Spinal cord (tissue), 10 donors: ENCODE data around the gene LYG2. TPM values are rescaled to one million over a fixed set of nuclear protein-coding genes. Genes with fewer than 3 reads are reported as not detected.
"Not testable (repeated sequence)": the region's sequence is repeated elsewhere in the genome, so short reads cannot be mapped to it uniquely, and the experiment has no call there.

Experiments
- DNase-seq, 6 donors: peaks; one replicate each; pipeline versions ENCODE4 v3.0.0 to v3.0.0-alpha.2; 2013 to 2015; ENCODE audit warnings: low spot score in 6 of 6, low read depth in 4 of 6
- H3K27ac ChIP-seq: one replicate; pipeline ENCODE4 v1.5.1; 2013; ENCODE audit warnings: low read depth, low read length, control low read depth
- H3K27me3 ChIP-seq: one replicate; pipeline ENCODE4 v1.6.1; 2013; ENCODE audit warnings: low read length; ENCODE audit not compliant: control insufficient read depth, insufficient read depth
- H3K36me3 ChIP-seq: one replicate; pipeline ENCODE4 v1.6.1; 2013; ENCODE audit warnings: low read length; ENCODE audit not compliant: control insufficient read depth, insufficient read depth
- H3K4me1 ChIP-seq: one replicate; pipeline ENCODE4 v1.6.1; 2013; ENCODE audit warnings: low read length; ENCODE audit not compliant: control insufficient read depth, insufficient read depth
- H3K4me3 ChIP-seq: one replicate; pipeline ENCODE4 v1.5.1; 2013; ENCODE audit warnings: low read depth, low read length, control low read depth
- H3K9me3 ChIP-seq: one replicate; pipeline ENCODE4 v1.6.1; 2013; ENCODE audit warnings: low read length; ENCODE audit not compliant: control insufficient read depth, insufficient read depth
- WGBS: methylation state at CpG from one replicate; pipeline ENCODE4 v1.1.5; 2013; ENCODE audit warnings: missing lambda C conversion rate; ENCODE audit not compliant: insufficient coverage; 5-methylcytosine and 5-hydroxymethylcytosine counted together
- polyA plus RNA-seq, 2 donors: library from polyadenylated mRNA; unstranded; fragments of 120-200 nt; gene quantifications; one replicate each; pipeline ENCODE4 v1.2.1, GENCODE V29; 2013; ENCODE audit not compliant: insufficient read length in 2 of 2
- small RNA-seq: library from RNA; depleted of rRNA; stranded (forward); fragments of <200 nt; gene quantifications from one replicate; pipeline ENCODE3, GENCODE V24; 2014; ENCODE audit warnings: low replicate concordance
- total RNA-seq, 2 donors: library from RNA; depleted of rRNA in 1 of 2; stranded (reverse); fragments of 120-200 nt in 1 of 2; fragments of >200 nt in 1 of 2; gene quantifications; one replicate each; pipeline versions ENCODE4 v1.2.3 to v1.2.4, GENCODE V29; 2013 to 2014
- donor health status: healthy.

Gene LYG2
- total and polyA plus RNA-seq, 4 donors, result 0.33 to 0.98 TPM; not detected in 2

DNA sequence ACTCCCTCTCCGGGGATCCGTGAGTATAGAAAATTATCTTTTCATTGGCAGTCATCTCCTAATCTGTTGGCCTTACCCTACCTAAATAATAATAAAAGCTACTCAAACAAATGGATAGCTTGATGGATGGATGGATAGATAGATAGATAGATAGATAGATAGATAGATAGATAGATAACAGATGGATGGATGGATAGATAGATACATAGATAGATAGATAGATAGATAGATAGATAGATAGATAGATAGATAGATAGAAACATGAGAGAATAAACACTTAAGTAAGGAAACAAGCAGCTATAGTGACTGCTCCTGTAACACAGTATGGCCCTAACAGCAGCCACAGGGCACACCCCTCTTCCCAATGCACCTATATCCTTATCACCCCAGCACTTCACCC is 39.4 kb downstream of the LYG2 start:
- Histone ChIP-seq H3K27ac (no peak overlapping the region), H3K27me3 (no peaks in the 10 kb centered on the region), H3K4me3 (no peak overlapping the region), H3K9me3 (no peaks in the 10 kb centered on the region), H3K4me1 (no peaks in the 10 kb centered on the region), H3K36me3 (no peaks in the 10 kb centered on the region)
- no CpG with 5 or more reads among the region's 2 CpGs for WGBS
- DNase-seq, result no peak

DNA sequence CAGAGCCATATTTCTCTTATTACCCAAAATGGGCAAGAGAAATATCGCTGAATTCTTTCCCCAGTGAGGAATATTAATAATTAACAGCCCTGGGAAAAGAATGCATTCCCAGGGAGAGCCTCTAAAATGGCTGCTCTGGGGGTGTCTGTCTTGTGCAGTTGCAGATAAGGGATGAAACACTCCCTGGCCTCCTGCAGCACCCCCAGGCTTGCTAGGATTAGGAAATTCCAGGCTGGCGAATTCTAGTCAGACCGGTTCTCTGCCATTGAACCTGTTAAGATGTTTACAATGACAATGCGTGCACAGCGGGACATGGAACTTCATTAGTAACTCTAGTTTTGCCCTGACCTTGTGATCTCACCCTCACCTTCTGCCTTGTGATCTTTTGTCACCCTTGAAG is 50.0 kb downstream of the LYG2 start:
- Histone ChIP-seq H3K36me3 (peaks cover 4% of the 10 kb centered on the region), H3K4me3 (no peak overlapping the region), H3K27me3 (no peaks in the 10 kb centered on the region), H3K9me3 (no peaks in the 10 kb centered on the region), H3K27ac (no peak overlapping the region), H3K4me1 (no peaks in the 10 kb centered on the region)
- WGBS, result 78% methylated on average over 4 of the region's 5 CpGs
- DNase-seq, result no peak

DNA sequence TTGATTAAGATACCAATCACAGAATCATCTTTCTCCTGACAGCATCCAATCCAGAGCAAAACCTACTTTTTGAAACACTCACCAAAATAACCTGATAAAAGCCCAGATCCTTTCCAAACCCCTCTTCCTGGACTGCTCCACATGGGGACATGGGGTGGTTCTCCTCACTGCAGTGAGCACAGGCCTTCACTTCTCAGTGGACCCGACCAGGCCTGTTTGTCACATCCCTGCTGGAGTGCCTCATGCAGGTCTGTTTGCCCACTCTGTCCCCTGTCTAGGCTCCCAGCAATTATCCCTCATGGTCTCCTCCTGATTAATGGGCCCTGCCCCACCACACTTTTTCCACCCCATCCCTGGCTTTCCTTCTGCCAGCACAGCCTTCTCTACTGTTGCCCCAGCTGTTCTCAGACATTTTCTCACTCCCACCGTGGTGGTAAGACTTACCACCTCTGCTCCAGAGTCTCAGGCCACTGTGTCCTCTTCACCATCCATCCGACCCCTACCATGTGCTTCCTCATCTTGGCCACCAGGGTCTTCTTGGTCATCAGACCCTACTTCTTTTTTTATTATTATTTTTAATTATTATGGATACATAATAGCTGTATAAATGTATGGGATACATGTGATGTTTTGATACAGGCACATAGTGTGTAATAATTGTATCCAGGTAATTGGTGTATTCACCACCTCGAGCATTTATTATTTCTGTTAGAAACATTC is 53.3 kb downstream of the LYG2 start:
- no peaks in the 10 kb centered on the region for H3K4me1 ChIP-seq
- DNase-seq, result no peak
- H3K27ac ChIP-seq, result no peak overlapping the region
- H3K4me3 ChIP-seq, result no peak overlapping the region
- 78% methylated on average over 2 of the region's 4 CpGs for WGBS
- H3K27me3 ChIP-seq, result no peaks in the 10 kb centered on the region
- H3K9me3 ChIP-seq, result no peaks in the 10 kb centered on the region
- H3K36me3 ChIP-seq, result peaks cover 11% of the 10 kb centered on the region

DNA sequence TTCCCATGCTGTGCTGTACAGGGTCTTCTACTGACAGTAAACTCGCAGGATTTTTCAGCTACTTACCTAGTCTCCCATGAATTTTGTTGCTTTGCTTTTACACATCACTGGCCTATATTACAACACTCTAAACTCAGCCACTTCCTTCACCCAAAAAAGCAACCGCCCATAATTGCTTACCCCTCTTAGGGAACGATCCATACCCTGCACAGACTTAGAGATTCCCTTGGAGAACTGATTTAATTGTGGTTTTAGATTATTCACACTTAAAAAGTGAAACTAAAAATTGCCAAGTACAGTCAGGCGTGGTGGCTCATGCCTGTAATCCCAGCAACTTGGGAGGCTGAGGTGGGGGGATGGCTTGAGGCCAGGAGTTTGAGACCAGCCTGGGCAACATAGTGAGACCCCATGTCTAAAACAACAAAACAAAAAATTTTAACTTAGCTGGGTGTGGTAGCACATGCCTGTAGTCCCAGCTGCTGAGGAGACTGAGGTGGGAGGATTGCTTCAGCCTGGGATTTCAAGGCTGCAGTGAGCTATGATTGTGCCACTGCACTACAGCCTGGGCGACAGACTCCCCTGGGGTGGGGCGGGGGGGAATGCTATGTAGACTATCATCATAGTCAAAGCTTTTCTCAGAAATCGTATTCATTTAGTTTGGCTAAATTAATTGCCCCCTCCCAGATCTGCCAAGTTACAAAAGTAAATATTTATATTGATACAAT is 55.2 kb downstream of the LYG2 start:
- WGBS, result 80% methylated on average over 1 of the region's 7 CpGs
- H3K27ac ChIP-seq, result no peak overlapping the region
- DNase-seq, result no peak
- no peaks in the 10 kb centered on the region for H3K27me3 ChIP-seq
- H3K4me1 ChIP-seq, result no peaks in the 10 kb centered on the region
- no peak overlapping the region for H3K4me3 ChIP-seq
- peaks cover 23% of the 10 kb centered on the region for H3K36me3 ChIP-seq
- H3K9me3 ChIP-seq, result no peaks in the 10 kb centered on the region

DNA sequence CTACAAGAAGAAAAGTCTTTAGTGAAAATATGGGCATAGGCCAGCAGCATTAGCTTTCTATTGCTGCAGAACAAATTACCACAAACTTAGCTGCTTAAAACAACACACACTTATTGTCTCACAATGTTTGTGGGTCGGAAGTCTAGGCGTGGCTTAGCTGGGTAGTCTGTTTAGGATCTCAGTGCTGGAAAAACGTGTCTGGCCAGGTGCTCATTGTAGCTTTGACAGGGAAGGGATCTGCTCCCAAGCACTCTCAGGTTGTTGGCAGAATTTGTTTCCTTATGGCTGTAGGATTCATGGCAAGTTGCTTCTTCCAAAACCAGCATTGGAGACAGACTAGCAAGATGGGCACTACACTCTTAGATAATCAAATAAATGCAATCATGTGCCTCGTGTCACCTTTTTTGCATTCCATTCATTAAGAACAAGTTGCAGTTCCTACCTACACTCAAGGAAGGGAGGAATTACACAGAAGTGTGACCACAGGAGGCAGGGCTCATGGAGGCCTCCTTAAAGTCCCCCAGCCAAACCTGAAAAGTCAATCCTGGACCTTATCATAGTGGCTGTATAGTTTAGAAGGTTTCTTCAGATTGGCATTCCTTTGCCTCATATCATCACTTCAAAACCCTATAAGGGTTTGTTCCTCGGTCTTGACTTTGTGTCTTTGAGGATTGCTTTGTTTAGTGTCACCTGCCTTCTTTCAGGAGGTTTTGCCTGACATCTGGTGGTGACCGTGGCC is 57.2 kb downstream of the LYG2 start:
- WGBS, result 92% methylated on average over 5 of the region's 6 CpGs
- H3K4me1 ChIP-seq, result no peaks in the 10 kb centered on the region
- no peak for DNase-seq
- no peak overlapping the region for H3K27ac ChIP-seq
- no peak overlapping the region for H3K4me3 ChIP-seq
- H3K9me3 ChIP-seq, result no peaks in the 10 kb centered on the region
- peaks cover 27% of the 10 kb centered on the region for H3K36me3 ChIP-seq
- H3K27me3 ChIP-seq, result no peaks in the 10 kb centered on the region

DNA sequence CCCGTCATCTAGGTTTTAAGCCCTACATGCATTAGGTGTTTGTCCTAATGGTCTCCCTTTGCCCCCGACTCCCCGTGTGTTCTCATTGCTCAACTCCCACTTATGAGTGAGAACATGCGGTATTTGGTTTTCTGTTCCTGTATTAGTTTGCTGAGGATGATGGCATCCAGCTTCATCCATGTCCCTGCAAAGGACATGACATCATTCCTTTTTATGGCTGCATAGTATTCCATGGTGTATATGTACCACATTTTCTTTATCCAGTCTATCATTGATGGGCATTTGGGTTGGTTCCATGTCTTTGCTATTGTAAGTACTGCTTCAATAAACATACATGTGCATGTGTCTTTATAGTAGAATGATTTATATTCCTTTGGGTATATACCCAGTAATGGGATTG is 63.1 kb downstream of the LYG2 start:
- H3K4me1 ChIP-seq, H3K27ac ChIP-seq, DNase-seq, H3K27me3 ChIP-seq, H3K4me3 ChIP-seq, H3K9me3 ChIP-seq: not testable (repeated sequence)
- WGBS, result 88% methylated on average over 1 of the region's 4 CpGs
- H3K36me3 ChIP-seq, result peaks cover 37% of the 10 kb centered on the region

Small RNA genes within 50 kb of the gene (small RNA-seq; reads per million reads assigned to genes)
- gene AC092587.1, result not detected

Other genes with a start within 250 kb of the LYG2 start
- gene C2orf15, start 114.0 kb downstream of the LYG2 start, total RNA-seq, result 1 to 10 TPM; 2.8 to 5.7 TPM
- gene C2orf15, start 114.0 kb downstream of the LYG2 start, polyA plus RNA-seq, result 1 to 10 TPM; 3.4 to 4.6 TPM
- 10 to 100 TPM; 12.4 to 20.6 TPM for gene TSGA10, start 100.7 kb downstream of the LYG2 start, total RNA-seq
- 10 to 100 TPM in 1 of 2 donors, 1 to 10 TPM in 1; 9.9 to 10.2 TPM for gene TSGA10, start 100.7 kb downstream of the LYG2 start, polyA plus RNA-seq
- gene LIPT1, start 100.7 kb downstream of the LYG2 start, total RNA-seq, result 10 to 100 TPM; 11.0 to 11.8 TPM
- gene LIPT1, start 100.7 kb downstream of the LYG2 start, polyA plus RNA-seq, result 1 to 10 TPM; 7.5 to 9.5 TPM
- gene MITD1, start 74.6 kb downstream of the LYG2 start, total RNA-seq, result 10 to 100 TPM; 24.4 to 32.1 TPM
- gene MITD1, start 74.6 kb downstream of the LYG2 start, polyA plus RNA-seq, result 10 to 100 TPM; 31.2 to 37.7 TPM
- gene MRPL30, start 74.5 kb downstream of the LYG2 start, total RNA-seq, result 10 to 100 TPM; 34.9 to 53.1 TPM
- 10 to 100 TPM; 35.9 to 39.5 TPM for gene MRPL30, start 74.5 kb downstream of the LYG2 start, polyA plus RNA-seq
- gene LYG1, start 45.5 kb upstream of the LYG2 start, total RNA-seq, result 1 to 10 TPM in 1 of 2 donors, under 1 TPM in 1; 0.69 to 2.1 TPM
- 1 to 10 TPM; 1.7 to 3.0 TPM for gene LYG1, start 45.5 kb upstream of the LYG2 start, polyA plus RNA-seq
- 10 to 100 TPM; 41.4 to 54.6 TPM for gene TXNDC9, start 80.7 kb upstream of the LYG2 start, total RNA-seq
- 10 to 100 TPM; 31.7 to 39.2 TPM for gene TXNDC9, start 80.7 kb upstream of the LYG2 start, polyA plus RNA-seq
- gene EIF5B, start 81.7 kb upstream of the LYG2 start, total RNA-seq, result 10 to 100 TPM; 21.5 to 24.9 TPM
- 10 to 100 TPM; 52.4 to 57.1 TPM for gene EIF5B, start 81.7 kb upstream of the LYG2 start, polyA plus RNA-seq
- 100 to 1,000 TPM in 1 of 2 donors, 10 to 100 TPM in 1; 53.6 to 109 TPM for gene REV1, start 234.4 kb upstream of the LYG2 start, total RNA-seq
- gene REV1, start 234.4 kb upstream of the LYG2 start, polyA plus RNA-seq, result 10 to 100 TPM; 40.4 to 56.1 TPM